H1 (cell line): Measurements from ENCODE around the gene SLC25A36. TPM values are rescaled to one million over a fixed set of nuclear protein-coding genes. Genes with fewer than 3 reads are reported as not detected.

Experiments
- BCL11A ChIP-seq, 2 experiments: IDR thresholded peaks; one replicate each; pipeline ENCODE4 v1.6.1; 2011; ENCODE audit warnings: low read depth in 2 of 2, low read length in 2 of 2, mild to moderate bottlenecking in 2 of 2
- CBX8 ChIP-seq: fragments of 300-800, 300-1000 bp; sonication (generic); IDR thresholded peaks from 2 replicates; pipeline ENCODE4 v1.7.1; 2016; ENCODE audit warnings: low read depth, low read length, borderline replicate concordance
- CHD1 ChIP-seq: IDR thresholded peaks from 2 replicates; pipeline ENCODE4 v1.6.1; 2012; ENCODE audit warnings: low read depth, low read length, improper control_type of control experiment
- E2F6 ChIP-seq: IDR thresholded peaks from 2 replicates; pipeline ENCODE4 v1.6.1; 2012; ENCODE audit warnings: inconsistent platforms
- EZH2 ChIP-seq: fragments of 200-600 bp; sonication (generic); IDR thresholded peaks from 2 replicates; pipeline ENCODE4 v1.7.1; 2012; ENCODE audit warnings: low read depth, mild to moderate bottlenecking, moderate library complexity, low read length, inconsistent platforms; ENCODE audit not compliant: severe bottlenecking
- KDM1A ChIP-seq: fragments of 200-600, 300-600 bp; sonication (generic); IDR thresholded peaks from 2 replicates; pipeline ENCODE4 v1.7.1; 2016; ENCODE audit warnings: mild to moderate bottlenecking, low read length, borderline replicate concordance
- PHF8 ChIP-seq: fragments of 200-600 bp; sonication (generic); conservative IDR thresholded peaks from 2 replicates; pipeline ENCODE4 v1.7.1; 2012; ENCODE audit warnings: low read depth, mild to moderate bottlenecking, inconsistent platforms, low read length, moderate library complexity
- POLR2A ChIP-seq, 2 experiments: IDR thresholded peaks; 1 replicate in 1 of 2; 2 replicates in 1 of 2; pipeline ENCODE4 v1.6.1; 2011; ENCODE audit warnings: low read depth in 2 of 2, low read length in 2 of 2, mild to moderate bottlenecking in 2 of 2; ENCODE audit errors: control extremely low read depth in 1 of 2
- TAF7 ChIP-seq: optimal IDR thresholded peaks from 2 replicates; pipeline ENCODE3; 2011; ENCODE audit warnings: low read depth, mild to moderate bottlenecking, inconsistent platforms, low read length, moderate library complexity, borderline replicate concordance
- polyA plus RNA-seq, 7 experiments: library from polyadenylated mRNA; depleted of rRNA in 3 of 7; stranded (reverse) in 5 of 7; unstranded in 2 of 7; fragments of >200 nt in 5 of 7; fragments of 200-250 nt in 2 of 7; gene quantifications; 1 replicate in 5 of 7; 2 replicates in 1 of 7; 4 replicates in 1 of 7; pipeline versions ENCODE4 v1.2.1 to v1.2.3, GENCODE V29; 2011 to 2013; ENCODE audit warnings: missing spikeins in 2 of 7, mixed read lengths in 2 of 7
- total RNA-seq: library from RNA; stranded (reverse); fragmentation: NEBNext Ultra II Directional; extraction: Animal tissue kit (Norgen Biotek cat#: 25700); gene quantifications from 2 replicates; pipeline ENCODE4 v1.2.1, GENCODE V29; 2021
- TF ChIP-seq, protein P1 (sequence below): fragments of 300-600 bp; sonication (generic); IDR thresholded peaks from 2 replicates; pipeline ENCODE4 v1.7.1; 2012; ENCODE audit warnings: low read length, moderate library complexity, mild to moderate bottlenecking, inconsistent platforms; ENCODE audit not compliant: insufficient replicate concordance

SLC25A36 gene
- total and polyA plus RNA-seq, 2 of the 8 experiments (the other 6 are each of a cell fraction or from before 2014, with no cell fraction given) = 42.9 to 71.8 TPM

DNA sequence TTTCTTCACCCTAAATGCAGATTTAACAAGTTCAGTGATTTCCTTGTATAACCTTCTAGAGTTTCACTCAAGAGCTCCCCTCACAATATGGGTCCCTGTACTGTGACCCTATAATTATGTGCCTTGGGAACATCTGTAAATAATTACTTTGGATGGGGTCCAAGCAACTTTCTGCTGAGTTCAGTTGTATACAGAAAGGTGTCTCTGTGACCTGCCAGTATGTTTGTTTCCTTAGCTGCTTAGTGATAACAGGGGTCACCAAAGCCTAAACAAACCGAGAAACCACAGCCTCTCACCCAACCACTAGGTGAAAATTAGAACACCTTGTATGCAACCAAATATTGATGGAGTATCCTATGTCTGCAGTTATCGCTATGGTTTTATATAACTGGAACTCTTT, 29.8 kb upstream of the SLC25A36 start (continued):
- TF ChIP-seq, protein P1, sequence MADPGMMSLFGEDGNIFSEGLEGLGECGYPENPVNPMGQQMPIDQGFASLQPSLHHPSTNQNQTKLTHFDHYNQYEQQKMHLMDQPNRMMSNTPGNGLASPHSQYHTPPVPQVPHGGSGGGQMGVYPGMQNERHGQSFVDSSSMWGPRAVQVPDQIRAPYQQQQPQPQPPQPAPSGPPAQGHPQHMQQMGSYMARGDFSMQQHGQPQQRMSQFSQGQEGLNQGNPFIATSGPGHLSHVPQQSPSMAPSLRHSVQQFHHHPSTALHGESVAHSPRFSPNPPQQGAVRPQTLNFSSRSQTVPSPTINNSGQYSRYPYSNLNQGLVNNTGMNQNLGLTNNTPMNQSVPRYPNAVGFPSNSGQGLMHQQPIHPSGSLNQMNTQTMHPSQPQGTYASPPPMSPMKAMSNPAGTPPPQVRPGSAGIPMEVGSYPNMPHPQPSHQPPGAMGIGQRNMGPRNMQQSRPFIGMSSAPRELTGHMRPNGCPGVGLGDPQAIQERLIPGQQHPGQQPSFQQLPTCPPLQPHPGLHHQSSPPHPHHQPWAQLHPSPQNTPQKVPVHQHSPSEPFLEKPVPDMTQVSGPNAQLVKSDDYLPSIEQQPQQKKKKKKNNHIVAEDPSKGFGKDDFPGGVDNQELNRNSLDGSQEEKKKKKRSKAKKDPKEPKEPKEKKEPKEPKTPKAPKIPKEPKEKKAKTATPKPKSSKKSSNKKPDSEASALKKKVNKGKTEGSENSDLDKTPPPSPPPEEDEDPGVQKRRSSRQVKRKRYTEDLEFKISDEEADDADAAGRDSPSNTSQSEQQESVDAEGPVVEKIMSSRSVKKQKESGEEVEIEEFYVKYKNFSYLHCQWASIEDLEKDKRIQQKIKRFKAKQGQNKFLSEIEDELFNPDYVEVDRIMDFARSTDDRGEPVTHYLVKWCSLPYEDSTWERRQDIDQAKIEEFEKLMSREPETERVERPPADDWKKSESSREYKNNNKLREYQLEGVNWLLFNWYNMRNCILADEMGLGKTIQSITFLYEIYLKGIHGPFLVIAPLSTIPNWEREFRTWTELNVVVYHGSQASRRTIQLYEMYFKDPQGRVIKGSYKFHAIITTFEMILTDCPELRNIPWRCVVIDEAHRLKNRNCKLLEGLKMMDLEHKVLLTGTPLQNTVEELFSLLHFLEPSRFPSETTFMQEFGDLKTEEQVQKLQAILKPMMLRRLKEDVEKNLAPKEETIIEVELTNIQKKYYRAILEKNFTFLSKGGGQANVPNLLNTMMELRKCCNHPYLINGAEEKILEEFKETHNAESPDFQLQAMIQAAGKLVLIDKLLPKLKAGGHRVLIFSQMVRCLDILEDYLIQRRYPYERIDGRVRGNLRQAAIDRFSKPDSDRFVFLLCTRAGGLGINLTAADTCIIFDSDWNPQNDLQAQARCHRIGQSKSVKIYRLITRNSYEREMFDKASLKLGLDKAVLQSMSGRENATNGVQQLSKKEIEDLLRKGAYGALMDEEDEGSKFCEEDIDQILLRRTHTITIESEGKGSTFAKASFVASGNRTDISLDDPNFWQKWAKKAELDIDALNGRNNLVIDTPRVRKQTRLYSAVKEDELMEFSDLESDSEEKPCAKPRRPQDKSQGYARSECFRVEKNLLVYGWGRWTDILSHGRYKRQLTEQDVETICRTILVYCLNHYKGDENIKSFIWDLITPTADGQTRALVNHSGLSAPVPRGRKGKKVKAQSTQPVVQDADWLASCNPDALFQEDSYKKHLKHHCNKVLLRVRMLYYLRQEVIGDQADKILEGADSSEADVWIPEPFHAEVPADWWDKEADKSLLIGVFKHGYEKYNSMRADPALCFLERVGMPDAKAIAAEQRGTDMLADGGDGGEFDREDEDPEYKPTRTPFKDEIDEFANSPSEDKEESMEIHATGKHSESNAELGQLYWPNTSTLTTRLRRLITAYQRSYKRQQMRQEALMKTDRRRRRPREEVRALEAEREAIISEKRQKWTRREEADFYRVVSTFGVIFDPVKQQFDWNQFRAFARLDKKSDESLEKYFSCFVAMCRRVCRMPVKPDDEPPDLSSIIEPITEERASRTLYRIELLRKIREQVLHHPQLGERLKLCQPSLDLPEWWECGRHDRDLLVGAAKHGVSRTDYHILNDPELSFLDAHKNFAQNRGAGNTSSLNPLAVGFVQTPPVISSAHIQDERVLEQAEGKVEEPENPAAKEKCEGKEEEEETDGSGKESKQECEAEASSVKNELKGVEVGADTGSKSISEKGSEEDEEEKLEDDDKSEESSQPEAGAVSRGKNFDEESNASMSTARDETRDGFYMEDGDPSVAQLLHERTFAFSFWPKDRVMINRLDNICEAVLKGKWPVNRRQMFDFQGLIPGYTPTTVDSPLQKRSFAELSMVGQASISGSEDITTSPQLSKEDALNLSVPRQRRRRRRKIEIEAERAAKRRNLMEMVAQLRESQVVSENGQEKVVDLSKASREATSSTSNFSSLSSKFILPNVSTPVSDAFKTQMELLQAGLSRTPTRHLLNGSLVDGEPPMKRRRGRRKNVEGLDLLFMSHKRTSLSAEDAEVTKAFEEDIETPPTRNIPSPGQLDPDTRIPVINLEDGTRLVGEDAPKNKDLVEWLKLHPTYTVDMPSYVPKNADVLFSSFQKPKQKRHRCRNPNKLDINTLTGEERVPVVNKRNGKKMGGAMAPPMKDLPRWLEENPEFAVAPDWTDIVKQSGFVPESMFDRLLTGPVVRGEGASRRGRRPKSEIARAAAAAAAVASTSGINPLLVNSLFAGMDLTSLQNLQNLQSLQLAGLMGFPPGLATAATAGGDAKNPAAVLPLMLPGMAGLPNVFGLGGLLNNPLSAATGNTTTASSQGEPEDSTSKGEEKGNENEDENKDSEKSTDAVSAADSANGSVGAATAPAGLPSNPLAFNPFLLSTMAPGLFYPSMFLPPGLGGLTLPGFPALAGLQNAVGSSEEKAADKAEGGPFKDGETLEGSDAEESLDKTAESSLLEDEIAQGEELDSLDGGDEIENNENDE = no peak
- TF ChIP-seq BCL11A (IDR thresholded peaks at IDR 0.05; ENCODE audit: low read depth in 2 of 2, low read length in 2 of 2) (no peak), E2F6 (no peak), KDM1A (no peak), TAF7 (no peak), POLR2A (IDR thresholded peaks at IDR 0.05; ENCODE audit: control extremely low read depth in 1 of 2, low read depth in 2 of 2, low read length in 2 of 2) (no peak), CBX8 (no peak), EZH2 (no peak), PHF8 (no peak), CHD1 (no peak)
